Endothelial cell of umbilical vein (primary cell): ENCODE data around the gene TNFAIP1. TPM values are rescaled to one million over a fixed set of nuclear protein-coding genes. Genes with fewer than 3 reads are reported as not detected.

Source experiments
- BruUV-seq: library from RNA; stranded (reverse); fragments of 400-500 nt; replicated peaks from 2 replicates; lab custom pipeline; 2021; lab: Mats Ljungman, UMichigan
- CTCF ChIA-PET: fragments of 300-600, 350-600 bp; sonication (Branson Sonifier 250); formaldehyde crosslinking; loops from one replicate; lab custom pipeline; 2021; ENCODE audit warnings: antibody characterized with exemption, inconsistent platforms; lab: Charles Lee
- POLR2A ChIA-PET: fragments of 300-600, 350-600 bp; sonication (Branson Sonifier 250); formaldehyde crosslinking; loops from one replicate; lab custom pipeline; 2021; ENCODE audit warnings: antibody characterized with exemption, inconsistent platforms; lab: Charles Lee
- DNase-seq: peaks from one replicate; pipeline ENCODE4 v3.0.0-alpha.2; 2011; ENCODE audit warnings: low read depth, low spot score
- FAIRE-seq: peaks from 2 replicates; lab custom pipeline; 2011; peaks lifted over from hg19 to GRCh38; lab: Jason Lieb, UNC
- H2AFZ ChIP-seq: 2 replicates; pipeline ENCODE4 v1.6.0; 2012; ENCODE audit warnings: low read depth, low read length, control low read depth, inconsistent platforms
- H3K27ac ChIP-seq: 2 replicates; pipeline ENCODE4 v1.5.1; 2011; ENCODE audit warnings: low read depth, mild to moderate bottlenecking, control low read depth, low read length, moderate library complexity; ENCODE audit not compliant: insufficient read depth
- H3K27me3 ChIP-seq, 2 experiments: 2 replicates each; pipeline versions ENCODE4 v1.6.0 to v1.6.1; 2011; ENCODE audit warnings: low read length in 2 of 2, mixed read lengths in 1 of 2; ENCODE audit not compliant: control insufficient read depth in 2 of 2, insufficient read depth in 2 of 2
- H3K36me3 ChIP-seq, 2 experiments: 2 replicates in 1 of 2; 3 replicates in 1 of 2; pipeline ENCODE4 v1.5.1; 2011; ENCODE audit warnings: low read length in 2 of 2, mild to moderate bottlenecking in 1 of 2, moderate library complexity in 1 of 2; ENCODE audit not compliant: control insufficient read depth in 2 of 2, insufficient read depth in 2 of 2; ENCODE audit errors: extremely low read depth in 1 of 2
- H3K4me1 ChIP-seq: 3 replicates; pipeline ENCODE4 v1.5.1; 2011; ENCODE audit warnings: mild to moderate bottlenecking, low read length; ENCODE audit not compliant: control insufficient read depth, insufficient read depth; ENCODE audit errors: extremely low read depth
- H3K4me2 ChIP-seq: 2 replicates; pipeline ENCODE4 v1.6.1; 2011; ENCODE audit warnings: low read length, control low read depth, mixed read lengths; ENCODE audit not compliant: insufficient read depth
- H3K4me3 ChIP-seq, 3 experiments: fragments of 200-600 bp in 1 of 3; sonication (generic), shearing (Covaris generic) in 1 of 3; replicated peaks in 1 of 3; 2 replicates each; pipeline ENCODE4 v1.5.1; 2011 to 2016; ENCODE audit warnings: control low read depth in 3 of 3, low read length in 3 of 3, mild to moderate bottlenecking in 2 of 3, inconsistent platforms in 1 of 3, low read depth in 1 of 3, moderate library complexity in 1 of 3; ENCODE audit not compliant: insufficient read depth in 1 of 3
- H3K79me2 ChIP-seq: 2 replicates; pipeline ENCODE4 v1.6.0; 2012; ENCODE audit warnings: low read length, inconsistent platforms; ENCODE audit not compliant: control insufficient read depth, insufficient read depth
- H3K9ac ChIP-seq: replicated peaks from 2 replicates; pipeline ENCODE3; 2011; ENCODE audit warnings: low read length, control low read depth; ENCODE audit not compliant: insufficient read depth; ENCODE audit errors: extremely low read depth
- H3K9me1 ChIP-seq: replicated peaks from 3 replicates; pipeline ENCODE4 v1.6.0; 2011; ENCODE audit warnings: mild to moderate bottlenecking, low read length; ENCODE audit not compliant: control insufficient read depth, insufficient read depth; ENCODE audit errors: extremely low read depth
- H3K9me3 ChIP-seq: replicated peaks from 2 replicates; pipeline ENCODE4 v1.5.1; 2012; ENCODE audit warnings: low read length, inconsistent platforms; ENCODE audit not compliant: control insufficient read depth, insufficient read depth
- H4K20me1 ChIP-seq: replicated peaks from 2 replicates; pipeline ENCODE3; 2011; ENCODE audit warnings: mild to moderate bottlenecking, low read length; ENCODE audit not compliant: control insufficient read depth, insufficient read depth; ENCODE audit errors: extremely low read depth
- CTCF ChIP-seq, 2 donors: IDR thresholded peaks; 1 replicate in 1 of 2; 2 replicates in 1 of 2; pipeline ENCODE4 v1.5.1; 2011; ENCODE audit warnings: low read length in 2 of 2, mild to moderate bottlenecking in 2 of 2, moderate library complexity in 2 of 2, control low read depth in 1 of 2, inconsistent platforms in 1 of 2, low read depth in 1 of 2; ENCODE audit not compliant: insufficient read depth in 1 of 2; ENCODE audit errors: extremely low read depth in 1 of 2
- EZH2 ChIP-seq: IDR thresholded peaks from 2 replicates; pipeline ENCODE4 v1.6.1; 2012; ENCODE audit warnings: borderline replicate concordance, low read depth, mild to moderate bottlenecking, moderate library complexity, low read length, inconsistent platforms; ENCODE audit not compliant: severe bottlenecking
- FOS ChIP-seq: IDR thresholded peaks from 2 replicates; pipeline ENCODE4 v1.6.1; 2011; ENCODE audit warnings: mild to moderate bottlenecking, low read length, moderate library complexity, borderline replicate concordance; ENCODE audit not compliant: insufficient read depth
- GATA2 ChIP-seq: IDR thresholded peaks from 2 replicates; pipeline ENCODE4 v1.7.0; 2011; ENCODE audit warnings: low read depth, mild to moderate bottlenecking, moderate library complexity, mixed read lengths, low read length; ENCODE audit not compliant: insufficient read length, insufficient read depth
- JUN ChIP-seq: IDR thresholded peaks from 2 replicates; pipeline ENCODE4 v1.6.1; 2011; ENCODE audit warnings: borderline replicate concordance, low read depth; ENCODE audit not compliant: insufficient read length, insufficient read depth
- MAX ChIP-seq: IDR thresholded peaks from 2 replicates; pipeline ENCODE4 v1.6.1; 2011; ENCODE audit not compliant: insufficient read depth, insufficient read length
- MYC ChIP-seq: IDR thresholded peaks from one replicate; pipeline ENCODE4 v1.6.1; 2011; ENCODE audit warnings: mild to moderate bottlenecking, low read depth, low read length
- POLR2A ChIP-seq: IDR thresholded peaks from 2 replicates; pipeline ENCODE4 v1.6.1; 2012; ENCODE audit warnings: low read depth, mild to moderate bottlenecking, control low read depth, low read length
- POLR2AphosphoS5 ChIP-seq: IDR thresholded peaks from 2 replicates; pipeline ENCODE4 v1.6.1; 2012; ENCODE audit warnings: low read depth, mild to moderate bottlenecking, control low read depth, low read length, moderate library complexity; ENCODE audit not compliant: insufficient read depth
- dilution Hi-C: fragments of 300-500 bp; cut with MboI; formaldehyde crosslinking; loops from one replicate; pipeline ENCODE4 v1.15.0; 2019; ENCODE audit warnings: low sequenced_read_pairs; ENCODE audit not compliant: extremely low pct_ligation_motif_present
- intact Hi-C: fragments of 100-400 bp; cut with micrococcal nuclease; formaldehyde crosslinking; loops from one replicate; pipeline ENCODE4 v1.10.0; 2022
- polyA plus RNA-seq, 4 experiments: library from polyadenylated mRNA; depleted of rRNA in 3 of 4; stranded (reverse) in 3 of 4; unstranded in 1 of 4; fragments of >200 nt; gene quantifications; 2 replicates each; pipeline versions ENCODE4 v1.2.1 to v1.2.3, GENCODE V29; 2011 to 2012; ENCODE audit warnings: missing spikeins in 1 of 4
- total RNA-seq: library from RNA; stranded (reverse); gene quantifications from 2 replicates; pipeline ENCODE4 v1.2.3, GENCODE V29; 2021

Gene TNFAIP1
- total and polyA plus RNA-seq, 2 donors (not counting 3 experiments of a cell fraction or from before 2014, with no cell fraction given) = 85.7 to 89.6 TPM

GRCh38 chr17:28372945-28373274 is 37.3 kb downstream of the TNFAIP1 start:
- POLR2A ChIA-PET = no interaction called here
- DNase-seq = no peak

More at GRCh38 chr17:28372945-28373274, 37.3 kb downstream of the TNFAIP1 start:
- Histone ChIP-seq H2AFZ (no peak overlapping the region), H3K27me3 (no peaks in the 10 kb centered on the region), H3K4me2 (no peak overlapping the region), H3K27ac (no peak overlapping the region), H3K4me1 (peaks cover 13% of the 10 kb centered on the region), H3K36me3 (no peaks in the 10 kb centered on the region), H3K9me3 (no peaks in the 10 kb centered on the region), H4K20me1 (no peaks in the 10 kb centered on the region), H3K79me2 (no peaks in the 10 kb centered on the region), H3K9ac (no peak overlapping the region), H3K4me3 (no peak overlapping the region), H3K9me1 (no peaks in the 10 kb centered on the region)
- TF ChIP-seq MAX = no peak
- TF ChIP-seq CTCF (IDR thresholded peaks at IDR 0.05; ENCODE audit: extremely low read depth in 1 of 2, insufficient read depth in 1 of 2, low read depth in 1 of 2, low read length in 2 of 2) = no peak
- TF ChIP-seq MYC = no peak
- TF ChIP-seq POLR2A = no peak
- TF ChIP-seq POLR2AphosphoS5 = no peak
- TF ChIP-seq JUN = no peak
- TF ChIP-seq FOS = no peak
- TF ChIP-seq EZH2 = no peak
- TF ChIP-seq GATA2 = no peak
- CTCF ChIA-PET = interaction anchor here (6.7 kb wide), 1 partner anchor 43 kb away, joined by 36 read pairs; no protein-coding TSS in a partner anchor
- BruUV-seq = TSS peak; percentile 16
- dilution Hi-C loops (no loop called here), intact Hi-C loops (no loop called here)
- no peak for FAIRE-seq
